HCT116 (cell line): ENCODE results near the gene RBM20. TPM values are rescaled to one million over a fixed set of nuclear protein-coding genes. Genes with fewer than 3 reads are reported as not detected.

Experiments used
- ATAC-seq: fragments of 200-7000 bp; cut with Tn5 transposase; 2 replicates; pipeline ENCODE4 v1.9.1; 2020; ENCODE audit warnings: mild to moderate bottlenecking, moderate library complexity
- BruUV-seq: library from RNA; stranded (reverse); fragments of 400-500 nt; replicated peaks from 2 replicates; lab custom pipeline; 2021; lab: Mats Ljungman, UMichigan
- CTCF ChIA-PET: fragments of 300-600 bp; sonication (Branson Sonifier 250); formaldehyde crosslinking; loops from one replicate; lab custom pipeline; 2021; ENCODE audit warnings: antibody characterized with exemption; lab: Charles Lee
- POLR2A ChIA-PET: fragments of 300-600, 350-600 bp; sonication (Branson Sonifier 250); formaldehyde crosslinking; loops from one replicate; lab custom pipeline; 2021; ENCODE audit warnings: antibody characterized with exemption; lab: Charles Lee
- RAD21 ChIA-PET, 2 experiments: fragments of 300-600 bp; sonication (Branson Sonifier 250); formaldehyde crosslinking; loops; one replicate each; lab custom pipeline; 2023; ENCODE audit warnings: low total read pairs in 2 of 2; ENCODE audit not compliant: uncharacterized antibody in 2 of 2, unreplicated experiment in 2 of 2, low non-redundant PET in 1 of 2; lab: Charles Lee
- DNase-seq: peaks from one replicate; pipeline ENCODE4 v3.0.0-alpha.2; 2010; ENCODE audit warnings: low read depth, low spot score
- H2AFZ ChIP-seq: fragments of 200-600 bp; shearing (Covaris generic), sonication (generic); 2 replicates; pipeline ENCODE4 v1.6.1; 2017; ENCODE audit warnings: low read depth, mixed run types, mixed read lengths, antibody characterized with exemption, low read length; ENCODE audit not compliant: poor library complexity, severe bottlenecking
- H3K27ac ChIP-seq: 2 replicates; pipeline ENCODE4 v1.5.1; 2012; ENCODE audit warnings: low read depth, low read length
- H3K27me3 ChIP-seq: fragments of 200-600 bp; sonication (generic); 2 replicates; pipeline ENCODE4 v1.6.1; 2016; ENCODE audit warnings: mixed run types, low read length, mixed read lengths; ENCODE audit not compliant: insufficient read depth
- H3K36me3 ChIP-seq, 2 experiments: fragments of 200-500 bp in 1 of 2; fragments of 200-600 bp in 1 of 2; sonication (Bioruptor generic) in 1 of 2; sonication (generic) in 1 of 2; 2 replicates each; pipeline versions ENCODE4 v1.5.1 to v1.6.1; 2014 to 2016; ENCODE audit warnings: low read length in 2 of 2, inconsistent platforms in 1 of 2, mixed read lengths in 1 of 2, mixed run types in 1 of 2; ENCODE audit not compliant: insufficient read depth in 2 of 2, control insufficient read depth in 1 of 2
- H3K4me1 ChIP-seq, 2 experiments: fragments of 200-600 bp in 1 of 2; sonication (generic) in 1 of 2; 2 replicates each; pipeline versions ENCODE4 v1.5.1 to v1.6.1; 2012 to 2017; ENCODE audit warnings: low read length in 2 of 2, inconsistent platforms in 1 of 2, mild to moderate bottlenecking in 1 of 2, mixed read lengths in 1 of 2, mixed run types in 1 of 2, moderate library complexity in 1 of 2; ENCODE audit not compliant: insufficient read depth in 2 of 2, control insufficient read depth in 1 of 2
- H3K4me2 ChIP-seq: fragments of 200-600 bp; sonication (generic); 2 replicates; pipeline ENCODE4 v1.6.1; 2017; ENCODE audit warnings: mixed run types, low read length, mixed read lengths
- H3K4me3 ChIP-seq, 2 experiments: fragments of 200-600 bp in 1 of 2; sonication (generic) in 1 of 2; replicated peaks in 1 of 2; 2 replicates each; pipeline ENCODE4 v1.5.1; 2011 to 2016; ENCODE audit warnings: low read length in 2 of 2, control low read depth in 1 of 2, low read depth in 1 of 2, mild to moderate bottlenecking in 1 of 2, mixed read lengths in 1 of 2, mixed run types in 1 of 2
- H3K79me2 ChIP-seq: fragments of 200-600 bp; sonication (generic); 2 replicates; pipeline ENCODE4 v1.6.1; 2017; ENCODE audit warnings: mild to moderate bottlenecking, mixed run types, low read length, moderate library complexity, mixed read lengths; ENCODE audit not compliant: insufficient read depth
- H3K9ac ChIP-seq: fragments of 200-600 bp; sonication (generic); 2 replicates; pipeline ENCODE4 v1.6.1; 2016; ENCODE audit warnings: low read length, mixed read lengths
- H3K9me2 ChIP-seq: fragments of 200-600 bp; sonication (generic), shearing (Covaris generic); 2 replicates; pipeline ENCODE4 v1.6.1; 2017; ENCODE audit warnings: mixed run types, mild to moderate bottlenecking, moderate library complexity; ENCODE audit not compliant: insufficient read depth
- H3K9me3 ChIP-seq, 2 experiments: fragments of 200-500 bp in 1 of 2; fragments of 200-600 bp in 1 of 2; sonication (Bioruptor generic) in 1 of 2; sonication (generic) in 1 of 2; 2 replicates each; pipeline ENCODE4 v1.6.1; 2014 to 2017; ENCODE audit warnings: low read length in 2 of 2, mixed read lengths in 2 of 2, inconsistent platforms in 1 of 2, low read depth in 1 of 2, mild to moderate bottlenecking in 1 of 2, mixed run types in 1 of 2, moderate library complexity in 1 of 2; ENCODE audit not compliant: control insufficient read depth in 1 of 2, insufficient read depth in 1 of 2
- H4K20me1 ChIP-seq: fragments of 200-600 bp; sonication (generic), shearing (Covaris generic); 2 replicates; pipeline ENCODE4 v1.6.1; 2017; ENCODE audit warnings: mixed run types, mild to moderate bottlenecking, moderate library complexity; ENCODE audit not compliant: insufficient read depth
- CBX3 ChIP-seq: IDR thresholded peaks from 2 replicates; pipeline ENCODE4 v1.6.1; 2012; ENCODE audit warnings: low read depth
- CEBPB ChIP-seq: IDR thresholded peaks from 2 replicates; pipeline ENCODE4 v1.6.1; 2012; ENCODE audit warnings: low read depth
- ELF1 ChIP-seq: IDR thresholded peaks from 2 replicates; pipeline ENCODE4 v1.6.1; 2012; ENCODE audit warnings: low read depth, borderline replicate concordance
- EZH2 ChIP-seq: fragments of 200-600 bp; sonication (generic); IDR thresholded peaks from 2 replicates; pipeline ENCODE4 v1.6.1; 2017; ENCODE audit warnings: antibody characterized with exemption, mixed run types
- FOSL1 ChIP-seq: IDR thresholded peaks from 2 replicates; pipeline ENCODE4 v1.6.1; 2012; ENCODE audit warnings: low read depth
- JUND ChIP-seq: IDR thresholded peaks from 2 replicates; pipeline ENCODE4 v1.6.1; 2012
- POLR2AphosphoS5 ChIP-seq: IDR thresholded peaks from 2 replicates; pipeline ENCODE4 v1.6.1; 2011; ENCODE audit warnings: mild to moderate bottlenecking, low read depth, low read length, moderate library complexity
- SP1 ChIP-seq: IDR thresholded peaks from 2 replicates; pipeline ENCODE4 v1.6.1; 2012; ENCODE audit warnings: low read depth
- SRF ChIP-seq: IDR thresholded peaks from 2 replicates; pipeline ENCODE4 v1.6.1; 2012; ENCODE audit warnings: low read depth
- YY1 ChIP-seq: IDR thresholded peaks from 2 replicates; pipeline ENCODE4 v1.6.1; 2011; ENCODE audit warnings: low read length, low read depth, moderate library complexity, mild to moderate bottlenecking; ENCODE audit not compliant: insufficient replicate concordance; ENCODE audit errors: extremely low read depth
- ZFX ChIP-seq: fragments of 450-650 bp; IDR thresholded peaks from 2 replicates; pipeline ENCODE4 v1.6.1; 2017
- intact Hi-C: fragments of 100-400 bp; cut with micrococcal nuclease; formaldehyde crosslinking; loops from 2 replicates; pipeline ENCODE4 v1.10.0; 2022
- total RNA-seq: library from RNA; stranded (reverse); gene quantifications from one replicate; pipeline ENCODE4 v1.2.1, GENCODE V29; 2021; ENCODE audit not compliant: unreplicated experiment
- TF ChIP-seq, protein P1 (sequence below): IDR thresholded peaks from 2 replicates; pipeline ENCODE4 v1.6.1; 2012
- TF ChIP-seq, protein P2 (sequence below): IDR thresholded peaks from 2 replicates; pipeline ENCODE4 v1.6.1; 2012
- TF ChIP-seq, protein P3 (sequence below): IDR thresholded peaks from 2 replicates; pipeline ENCODE4 v1.6.1; 2011; ENCODE audit warnings: mild to moderate bottlenecking, low read length, moderate library complexity; ENCODE audit not compliant: insufficient replicate concordance; ENCODE audit errors: extremely low read depth
- TF ChIP-seq, protein P4 (sequence below): IDR thresholded peaks from 2 replicates; pipeline ENCODE4 v1.6.1; 2012; ENCODE audit warnings: low read depth

RBM20 gene
- total RNA-seq, 1 experiment from 2014 or later: 2.0 TPM

DNA sequence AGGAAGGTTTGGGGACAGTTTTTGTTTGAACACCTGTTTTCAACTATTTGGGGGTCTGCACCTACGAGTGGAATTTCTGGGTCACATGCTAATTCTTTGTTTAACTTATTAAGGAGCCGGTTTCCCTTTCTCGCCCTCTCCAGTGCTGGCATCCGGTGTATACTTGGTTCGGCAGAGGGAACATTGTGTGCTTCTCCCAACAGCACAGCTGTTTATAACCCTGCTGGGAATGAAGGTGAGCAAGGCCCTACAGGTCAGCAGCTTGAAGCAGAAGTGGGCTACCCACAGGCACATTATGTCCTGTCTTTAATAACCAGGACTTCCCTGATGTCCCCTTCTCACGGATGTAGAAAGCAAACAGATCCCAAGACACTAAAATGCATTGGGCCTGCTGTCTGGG lies 140.1 kb downstream of the RBM20 start:
- no peaks in the 10 kb centered on the region for H3K36me3 ChIP-seq
- ChIA-PET CTCF (no interaction called here), RAD21 (no interaction called here)
- intact Hi-C loops: no loop called here
- H3K27me3 ChIP-seq: no peaks in the 10 kb centered on the region
- no peaks in the 10 kb centered on the region for H4K20me1 ChIP-seq
- no peak for DNase-seq
- no peak overlapping the region for H2AFZ ChIP-seq
- no peaks in the 10 kb centered on the region for H3K4me1 ChIP-seq
- no peak for TF ChIP-seq SRF
- TF ChIP-seq, protein P1, sequence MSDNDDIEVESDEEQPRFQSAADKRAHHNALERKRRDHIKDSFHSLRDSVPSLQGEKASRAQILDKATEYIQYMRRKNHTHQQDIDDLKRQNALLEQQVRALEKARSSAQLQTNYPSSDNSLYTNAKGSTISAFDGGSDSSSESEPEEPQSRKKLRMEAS: no peak
- TF ChIP-seq YY1: no peak
- no peak for TF ChIP-seq ZFX
- no peak for TF ChIP-seq POLR2AphosphoS5
- TF ChIP-seq EZH2: no peak
- TF ChIP-seq JUND: no peak
- TF ChIP-seq FOSL1: no peak
- TF ChIP-seq CEBPB: no peak
- TF ChIP-seq, protein P2, sequence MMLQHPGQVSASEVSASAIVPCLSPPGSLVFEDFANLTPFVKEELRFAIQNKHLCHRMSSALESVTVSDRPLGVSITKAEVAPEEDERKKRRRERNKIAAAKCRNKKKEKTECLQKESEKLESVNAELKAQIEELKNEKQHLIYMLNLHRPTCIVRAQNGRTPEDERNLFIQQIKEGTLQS: no peak
- no peak for TF ChIP-seq CBX3
- TF ChIP-seq ELF1: no peak
- no peak for TF ChIP-seq SP1
- TF ChIP-seq, protein P3, sequence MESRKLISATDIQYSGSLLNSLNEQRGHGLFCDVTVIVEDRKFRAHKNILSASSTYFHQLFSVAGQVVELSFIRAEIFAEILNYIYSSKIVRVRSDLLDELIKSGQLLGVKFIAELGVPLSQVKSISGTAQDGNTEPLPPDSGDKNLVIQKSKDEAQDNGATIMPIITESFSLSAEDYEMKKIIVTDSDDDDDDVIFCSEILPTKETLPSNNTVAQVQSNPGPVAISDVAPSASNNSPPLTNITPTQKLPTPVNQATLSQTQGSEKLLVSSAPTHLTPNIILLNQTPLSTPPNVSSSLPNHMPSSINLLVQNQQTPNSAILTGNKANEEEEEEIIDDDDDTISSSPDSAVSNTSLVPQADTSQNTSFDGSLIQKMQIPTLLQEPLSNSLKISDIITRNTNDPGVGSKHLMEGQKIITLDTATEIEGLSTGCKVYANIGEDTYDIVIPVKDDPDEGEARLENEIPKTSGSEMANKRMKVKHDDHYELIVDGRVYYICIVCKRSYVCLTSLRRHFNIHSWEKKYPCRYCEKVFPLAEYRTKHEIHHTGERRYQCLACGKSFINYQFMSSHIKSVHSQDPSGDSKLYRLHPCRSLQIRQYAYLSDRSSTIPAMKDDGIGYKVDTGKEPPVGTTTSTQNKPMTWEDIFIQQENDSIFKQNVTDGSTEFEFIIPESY: no peak
- TF ChIP-seq, protein P4, sequence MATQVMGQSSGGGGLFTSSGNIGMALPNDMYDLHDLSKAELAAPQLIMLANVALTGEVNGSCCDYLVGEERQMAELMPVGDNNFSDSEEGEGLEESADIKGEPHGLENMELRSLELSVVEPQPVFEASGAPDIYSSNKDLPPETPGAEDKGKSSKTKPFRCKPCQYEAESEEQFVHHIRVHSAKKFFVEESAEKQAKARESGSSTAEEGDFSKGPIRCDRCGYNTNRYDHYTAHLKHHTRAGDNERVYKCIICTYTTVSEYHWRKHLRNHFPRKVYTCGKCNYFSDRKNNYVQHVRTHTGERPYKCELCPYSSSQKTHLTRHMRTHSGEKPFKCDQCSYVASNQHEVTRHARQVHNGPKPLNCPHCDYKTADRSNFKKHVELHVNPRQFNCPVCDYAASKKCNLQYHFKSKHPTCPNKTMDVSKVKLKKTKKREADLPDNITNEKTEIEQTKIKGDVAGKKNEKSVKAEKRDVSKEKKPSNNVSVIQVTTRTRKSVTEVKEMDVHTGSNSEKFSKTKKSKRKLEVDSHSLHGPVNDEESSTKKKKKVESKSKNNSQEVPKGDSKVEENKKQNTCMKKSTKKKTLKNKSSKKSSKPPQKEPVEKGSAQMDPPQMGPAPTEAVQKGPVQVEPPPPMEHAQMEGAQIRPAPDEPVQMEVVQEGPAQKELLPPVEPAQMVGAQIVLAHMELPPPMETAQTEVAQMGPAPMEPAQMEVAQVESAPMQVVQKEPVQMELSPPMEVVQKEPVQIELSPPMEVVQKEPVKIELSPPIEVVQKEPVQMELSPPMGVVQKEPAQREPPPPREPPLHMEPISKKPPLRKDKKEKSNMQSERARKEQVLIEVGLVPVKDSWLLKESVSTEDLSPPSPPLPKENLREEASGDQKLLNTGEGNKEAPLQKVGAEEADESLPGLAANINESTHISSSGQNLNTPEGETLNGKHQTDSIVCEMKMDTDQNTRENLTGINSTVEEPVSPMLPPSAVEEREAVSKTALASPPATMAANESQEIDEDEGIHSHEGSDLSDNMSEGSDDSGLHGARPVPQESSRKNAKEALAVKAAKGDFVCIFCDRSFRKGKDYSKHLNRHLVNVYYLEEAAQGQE: no peak
- TF ChIP-seq, all 23 proteins: peak for 0
- no peaks in the 10 kb centered on the region for H3K9me3 ChIP-seq
- H3K9me2 ChIP-seq: no peaks in the 10 kb centered on the region
- no peaks in the 10 kb centered on the region for H3K79me2 ChIP-seq
- H3K4me2 ChIP-seq: no peak overlapping the region
- H3K4me3 ChIP-seq: no peak overlapping the region
- H3K27ac ChIP-seq: no peak overlapping the region
- no peak overlapping the region for H3K9ac ChIP-seq
- POLR2A ChIA-PET: no interaction called here
- ATAC-seq: no peak
- no TSS peak for BruUV-seq
